ENCODE measurements around the gene KNDC1. TPM values are rescaled to one million over a fixed set of nuclear protein-coding genes. Genes with fewer than 3 reads are reported as not detected.

The KNDC1 gene
- total RNA-seq, 2 donors from 2014 or later, result 0.59 to 1.8 TPM

- Histone ChIP-seq H3K27ac (no peak overlapping the region), H3K9me3 (no peaks in the 10 kb centered on the region), H3K36me3 (no peaks in the 10 kb centered on the region), H3K27me3 (peaks cover 6 to 31% of the 10 kb centered on the region in 2 donors), H3K4me1 (peaks cover 0 to 33% of the 10 kb centered on the region in 2 donors), H3K4me3 (no peak overlapping the region)
- no peak for DNase-seq (ENCODE audit: low spot score)
- no peak for TF ChIP-seq CTCF (IDR thresholded peaks at IDR 0.05)
These were observed 80.0 kb downstream of the KNDC1 start for GRCh38 chr10:133239990-133240389.

- no peak overlapping the region for H3K4me3 ChIP-seq
- peaks cover 0 to 17% of the 10 kb centered on the region in 2 donors for H3K4me1 ChIP-seq
- no peaks in the 10 kb centered on the region for H3K9me3 ChIP-seq
- no peak for TF ChIP-seq CTCF (IDR thresholded peaks at IDR 0.05)
- no peak for DNase-seq (ENCODE audit: low spot score)
- no peaks in the 10 kb centered on the region for H3K36me3 ChIP-seq
- no peak overlapping the region for H3K27ac ChIP-seq
- peaks cover 0 to 24% of the 10 kb centered on the region in 2 donors for H3K27me3 ChIP-seq
These were observed 81.6 kb downstream of the KNDC1 start for GRCh38 chr10:133241501-133242205.

GRCh38 chr10:133242611-133243356 lies 82.8 kb downstream of the KNDC1 start:
- Histone ChIP-seq H3K36me3 (no peaks in the 10 kb centered on the region), H3K4me3 (no peak overlapping the region), H3K9me3 (no peaks in the 10 kb centered on the region), H3K27ac (no peak overlapping the region), H3K27me3 (peaks cover 0 to 13% of the 10 kb centered on the region in 2 donors), H3K4me1 (peaks cover 0 to 6% of the 10 kb centered on the region in 2 donors)
- DNase-seq (ENCODE audit: low spot score), result no peak
- TF ChIP-seq CTCF (IDR thresholded peaks at IDR 0.05), result no peak

GRCh38 chr10:133243593-133243992 lies 83.6 kb downstream of the KNDC1 start:
- DNase-seq (ENCODE audit: low spot score), result no peak
- Histone ChIP-seq H3K27ac (no peak overlapping the region), H3K36me3 (no peaks in the 10 kb centered on the region), H3K4me3 (no peak overlapping the region), H3K4me1 (no peaks in the 10 kb centered on the region), H3K9me3 (no peaks in the 10 kb centered on the region), H3K27me3 (peaks cover 0 to 5% of the 10 kb centered on the region in 2 donors)
- TF ChIP-seq CTCF (IDR thresholded peaks at IDR 0.05), result no peak

GRCh38 chr10:133245439-133246235 lies 85.6 kb downstream of the KNDC1 start:
- DNase-seq (ENCODE audit: low spot score), result no peak
- Histone ChIP-seq H3K9me3 (no peaks in the 10 kb centered on the region), H3K4me1 (no peaks in the 10 kb centered on the region), H3K36me3 (no peaks in the 10 kb centered on the region), H3K27me3 (no peaks in the 10 kb centered on the region), H3K4me3 (no peak overlapping the region), H3K27ac (no peak overlapping the region)
- TF ChIP-seq CTCF (IDR thresholded peaks at IDR 0.05), result no peak
